ENCODE results near the gene METTL14.
"Not testable (repeated sequence)": the region's sequence is repeated elsewhere in the genome, so short reads cannot be mapped to it uniquely, and the experiment has no call there.

METTL14 gene

GRCh38 chr4:118684873-118685811, at the start of gene METTL14:
Gene METTL14, plus strand, starts transcription at chr4:118685392. Its CDS starts 143 bp downstream, at chr4:118685535.
- peak; percentile 33 for DNase-seq (ENCODE audit: low read depth, low spot score)
- H3K27ac ChIP-seq, result peak within 1 kb of the TSS; percentile 78

- DNase-seq (ENCODE audit: low read depth, low spot score); H3K27ac ChIP-seq: not testable (repeated sequence)
Measured at GRCh38 chr4:118636126-118636525, 49.1 kb upstream of the METTL14 start.

DNA sequence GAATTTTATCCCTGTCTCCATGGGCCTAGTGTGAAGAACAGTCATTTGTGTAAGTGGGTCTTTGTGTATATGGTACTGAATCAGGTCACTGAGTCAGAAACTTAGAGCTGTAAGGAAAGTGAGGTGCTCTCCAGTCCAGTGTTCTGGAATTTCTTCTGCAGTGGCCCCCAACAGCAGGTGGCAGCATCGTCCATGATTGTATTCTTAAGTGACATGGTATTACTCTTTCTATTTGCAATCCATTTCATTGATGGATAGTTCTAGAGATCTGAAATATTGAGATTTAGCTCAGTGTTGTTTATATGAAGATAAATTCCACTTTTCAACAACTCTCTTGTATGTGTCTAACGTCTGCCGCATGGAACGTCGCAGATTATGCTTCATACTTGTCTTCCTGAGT, 20.5 kb upstream of the METTL14 start:
- H3K27ac ChIP-seq; DNase-seq (ENCODE audit: low read depth, low spot score): not testable (repeated sequence)

DNA sequence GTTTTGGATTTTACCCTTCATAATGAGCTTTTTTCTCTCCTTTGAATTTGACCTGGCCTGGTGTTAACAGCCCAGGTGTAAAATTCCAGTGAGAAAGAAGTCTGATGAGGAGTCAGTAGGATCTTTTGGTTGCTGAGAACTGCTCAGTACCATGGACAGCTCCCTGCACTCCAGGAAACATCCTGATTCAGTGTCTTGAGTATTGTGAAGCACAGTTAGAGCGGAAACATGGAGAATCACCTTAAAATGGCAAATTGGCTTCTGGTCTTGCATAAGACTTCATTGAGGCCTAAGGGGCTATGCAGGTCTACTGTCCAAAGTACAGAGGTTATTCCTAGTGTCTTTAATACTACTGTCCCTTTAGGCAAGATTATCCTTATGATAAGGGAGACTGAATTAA, 16.0 kb upstream of the METTL14 start:
- not testable (repeated sequence) for H3K27ac ChIP-seq; DNase-seq (ENCODE audit: low read depth, low spot score)

DNA sequence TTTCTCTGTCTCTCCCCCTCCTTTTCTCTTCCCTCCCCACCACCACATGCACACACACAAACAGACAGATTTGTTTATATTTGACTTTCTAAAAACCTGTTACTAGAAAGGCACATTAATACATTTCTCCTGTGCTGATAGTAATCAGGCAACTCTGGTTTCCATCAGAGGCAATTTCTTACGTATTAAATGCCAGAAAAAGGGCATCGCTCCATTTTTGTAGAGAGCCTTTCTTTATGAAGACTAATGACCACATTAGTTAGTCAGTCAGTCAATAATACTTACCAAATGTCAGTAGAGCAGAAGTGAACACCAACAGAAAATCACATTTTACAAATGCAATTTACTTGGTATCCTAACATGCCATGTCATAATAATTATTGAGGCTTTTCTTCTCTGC, 14.2 kb upstream of the METTL14 start:
- not testable (repeated sequence) for H3K27ac ChIP-seq; DNase-seq (ENCODE audit: low read depth, low spot score)

GRCh38 chr4:118676128-118676527, 9.1 kb upstream of the METTL14 start:
- H3K27ac ChIP-seq, result no peak overlapping the region

DNA sequence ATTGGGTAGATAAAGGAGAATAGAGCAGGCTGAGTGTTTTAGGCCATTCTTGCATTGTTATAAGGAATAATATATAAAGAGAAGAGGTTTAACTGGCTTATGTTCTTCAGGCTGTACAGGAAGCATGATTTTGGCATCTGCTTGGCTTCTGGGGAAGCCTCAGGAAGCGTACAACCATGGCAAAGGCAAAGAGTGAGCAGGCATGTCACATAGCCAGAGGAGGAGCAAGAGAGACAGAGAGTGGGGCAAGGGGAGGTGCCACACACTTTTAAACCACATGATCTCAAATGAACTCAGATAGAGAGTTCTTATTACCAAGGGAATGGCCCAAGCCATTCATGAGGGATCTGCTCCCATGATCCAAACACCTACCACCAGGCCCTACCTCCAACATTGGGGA, 4.4 kb upstream of the METTL14 start:
- no peak for DNase-seq (ENCODE audit: low read depth, low spot score)
- no peak overlapping the region for H3K27ac ChIP-seq

More at GRCh38 chr4:118676128-118676527, 9.1 kb upstream of the METTL14 start:
- DNase-seq (ENCODE audit: low read depth, low spot score), result no peak

- no peak for DNase-seq (ENCODE audit: low read depth, low spot score)
- no peak overlapping the region for H3K27ac ChIP-seq
Measured at GRCh38 chr4:118682928-118683327, 2.3 kb upstream of the METTL14 start.

GRCh38 chr4:118683513-118683912, 1.7 kb upstream of the METTL14 start:
- DNase-seq (ENCODE audit: low read depth, low spot score), result no peak
- H3K27ac ChIP-seq, result no peak overlapping the region

- DNase-seq (ENCODE audit: low read depth, low spot score), result no peak
- H3K27ac ChIP-seq, result no peak overlapping the region
Measured at GRCh38 chr4:118703118-118703517, 17.9 kb downstream of the METTL14 start.

GRCh38 chr4:118711052-118711451, 25.9 kb downstream of the METTL14 start:
- no peak for DNase-seq (ENCODE audit: low read depth, low spot score)
- no peak overlapping the region for H3K27ac ChIP-seq

DNA sequence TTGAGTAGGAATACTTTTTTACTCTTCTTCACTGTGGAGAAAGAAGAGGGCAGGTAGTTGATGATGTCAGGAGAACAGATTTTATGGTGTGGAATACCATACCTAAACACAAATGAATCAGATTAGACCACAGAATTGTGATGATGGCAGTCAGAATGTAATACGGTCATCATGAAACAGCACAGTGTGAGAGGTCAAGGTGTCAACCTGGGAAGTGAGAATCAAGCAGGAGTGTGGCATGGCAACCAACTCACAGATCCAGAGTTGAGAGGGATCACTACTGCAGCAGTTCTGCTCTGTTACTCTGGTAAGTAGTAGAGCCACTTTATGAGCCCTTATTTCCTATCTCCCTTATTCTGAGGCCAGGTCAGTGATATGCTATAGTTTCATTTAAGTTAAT, 27.7 kb downstream of the METTL14 start:
- DNase-seq (ENCODE audit: low read depth, low spot score), result no peak
- H3K27ac ChIP-seq, result no peak overlapping the region

GRCh38 chr4:118714682-118715081, 29.5 kb downstream of the METTL14 start:
- H3K27ac ChIP-seq, result no peak overlapping the region
- DNase-seq (ENCODE audit: low read depth, low spot score), result no peak

GRCh38 chr4:118716304-118716703, 31.1 kb downstream of the METTL14 start:
- no peak overlapping the region for H3K27ac ChIP-seq
- DNase-seq (ENCODE audit: low read depth, low spot score), result no peak

DNA sequence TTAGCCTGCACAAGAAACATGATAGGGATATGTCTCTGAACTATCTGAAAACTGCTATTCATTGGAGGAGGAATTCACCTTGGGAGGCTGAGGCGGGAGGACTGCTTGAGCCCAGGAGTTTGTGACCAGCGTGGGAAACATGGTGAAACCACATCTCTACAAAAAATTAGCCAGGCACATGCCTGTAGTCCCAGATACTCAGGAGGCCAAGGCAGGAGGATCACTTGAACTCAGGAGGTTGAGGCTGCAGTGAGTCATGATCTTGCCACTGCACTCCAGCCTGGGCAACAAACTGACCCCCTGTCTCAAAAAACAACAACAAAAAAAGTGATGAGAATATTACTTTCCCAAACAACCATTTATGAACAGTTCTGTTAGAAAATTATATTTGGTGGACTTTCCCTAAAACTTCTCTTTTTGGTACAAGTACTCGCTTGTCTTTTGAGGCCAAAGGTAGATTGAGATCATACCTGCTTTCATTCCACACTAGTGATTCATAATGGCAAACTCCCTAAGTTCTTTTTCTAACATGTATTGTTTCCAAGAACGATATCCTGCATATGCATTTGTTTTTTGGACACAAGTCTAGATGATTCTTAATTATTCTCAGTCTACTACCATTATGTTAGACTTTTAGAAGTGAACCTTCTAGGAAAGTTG, 33.4 kb downstream of the METTL14 start:
- peak overlapping the region; percentile 62 for H3K27ac ChIP-seq
- no peak for DNase-seq (ENCODE audit: low read depth, low spot score)

- no peak overlapping the region for H3K27ac ChIP-seq
- no peak for DNase-seq (ENCODE audit: low read depth, low spot score)
Measured at GRCh38 chr4:118721752-118722151, 36.6 kb downstream of the METTL14 start.

DNA sequence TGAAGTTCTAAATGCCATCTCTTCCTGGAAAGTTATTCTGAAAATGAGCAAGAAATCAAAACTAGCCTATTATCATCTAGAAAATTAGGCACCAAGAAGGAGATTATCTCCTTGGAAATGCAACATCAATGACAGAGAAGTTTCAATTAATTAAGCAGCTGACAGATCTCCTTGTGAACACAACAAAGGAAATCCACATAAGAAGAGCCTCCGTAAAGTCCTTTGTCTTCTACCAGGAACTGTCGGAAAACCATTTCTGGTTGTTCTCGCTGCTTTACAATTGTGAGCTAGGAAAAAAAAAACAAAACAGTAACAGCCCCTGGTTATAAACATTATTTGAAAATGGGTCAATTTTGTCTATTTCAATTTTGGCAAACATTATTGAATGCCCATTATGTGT, 38.2 kb downstream of the METTL14 start:
- no peak overlapping the region for H3K27ac ChIP-seq
- DNase-seq (ENCODE audit: low read depth, low spot score), result no peak

- no peak overlapping the region for H3K27ac ChIP-seq
- no peak for DNase-seq (ENCODE audit: low read depth, low spot score)
Measured at GRCh38 chr4:118727360-118727759, 42.2 kb downstream of the METTL14 start.

DNA sequence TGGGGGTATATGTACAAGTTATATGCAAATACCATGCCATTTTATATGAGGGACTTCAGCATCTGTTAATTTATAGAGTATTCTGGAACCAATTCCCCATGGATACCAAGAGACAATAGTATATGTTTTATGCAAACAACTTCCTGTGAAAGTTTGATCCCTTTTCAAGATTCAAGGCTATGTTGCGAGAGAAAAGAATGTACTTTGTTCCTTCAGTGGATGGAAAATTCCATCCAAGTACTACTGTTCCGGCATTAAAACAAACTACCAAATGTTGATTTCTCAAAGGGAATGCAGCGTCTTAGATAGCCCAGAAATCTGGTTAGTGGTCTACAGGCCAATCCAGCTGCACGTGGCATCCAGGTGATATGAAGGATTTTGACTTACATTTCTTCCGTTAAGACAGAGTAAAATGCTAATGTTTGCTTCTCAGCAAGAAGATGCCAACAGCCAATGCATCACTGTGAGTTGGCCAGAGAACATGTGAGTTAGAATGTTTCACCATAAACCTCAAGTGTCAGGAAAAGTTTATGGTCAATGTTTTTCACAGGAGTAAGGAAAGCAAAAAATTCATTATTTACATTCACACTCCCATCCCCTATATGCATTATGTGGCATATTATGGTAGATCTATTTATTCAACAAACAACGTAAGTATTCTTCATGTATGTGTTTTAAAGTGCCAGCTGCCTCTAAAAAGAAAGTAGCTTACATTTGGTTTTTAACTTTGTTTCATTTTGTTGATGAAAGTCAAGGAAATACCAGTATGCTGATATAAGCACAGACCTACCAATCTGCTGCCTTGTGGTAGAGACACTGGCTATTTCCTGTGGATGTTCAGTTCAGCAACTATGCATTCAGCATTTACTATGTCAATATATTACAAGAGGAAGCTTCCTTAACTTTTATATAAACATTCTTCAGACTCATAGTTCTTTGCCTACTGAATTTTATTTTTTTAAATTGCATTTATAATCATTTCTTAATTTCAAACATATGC, 44.4 kb downstream of the METTL14 start:
- H3K27ac ChIP-seq, result peak overlapping the region; percentile 49
- DNase-seq (ENCODE audit: low read depth, low spot score), result no peak

DNA sequence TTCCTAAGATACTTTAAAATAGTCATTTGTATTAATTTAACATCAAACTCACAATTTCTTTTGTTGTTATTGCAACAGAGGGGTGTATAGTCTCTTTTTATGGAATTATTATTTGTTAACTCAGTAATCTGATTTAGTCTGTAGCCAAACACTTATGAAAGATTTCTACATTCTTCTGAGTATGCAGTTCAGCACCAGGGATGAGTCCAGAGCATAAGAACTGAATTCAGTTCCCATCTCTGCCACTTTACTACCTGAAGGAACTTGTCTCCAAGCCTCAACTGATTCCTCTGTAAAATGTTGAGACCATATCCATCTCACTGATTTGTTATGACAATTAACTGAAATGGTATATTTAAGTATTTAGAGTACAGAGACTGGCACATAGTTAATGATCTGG, 45.5 kb downstream of the METTL14 start:
- DNase-seq (ENCODE audit: low read depth, low spot score), result no peak
- peak overlapping the region; percentile 49 for H3K27ac ChIP-seq

Data from epithelial cell of prostate (primary cell).